ENCODE measurements around the gene SELENOW.
"Not testable (repeated sequence)": the region's sequence is repeated elsewhere in the genome, so short reads cannot be mapped to it uniquely, and the experiment has no call there.

SELENOW gene

DNA sequence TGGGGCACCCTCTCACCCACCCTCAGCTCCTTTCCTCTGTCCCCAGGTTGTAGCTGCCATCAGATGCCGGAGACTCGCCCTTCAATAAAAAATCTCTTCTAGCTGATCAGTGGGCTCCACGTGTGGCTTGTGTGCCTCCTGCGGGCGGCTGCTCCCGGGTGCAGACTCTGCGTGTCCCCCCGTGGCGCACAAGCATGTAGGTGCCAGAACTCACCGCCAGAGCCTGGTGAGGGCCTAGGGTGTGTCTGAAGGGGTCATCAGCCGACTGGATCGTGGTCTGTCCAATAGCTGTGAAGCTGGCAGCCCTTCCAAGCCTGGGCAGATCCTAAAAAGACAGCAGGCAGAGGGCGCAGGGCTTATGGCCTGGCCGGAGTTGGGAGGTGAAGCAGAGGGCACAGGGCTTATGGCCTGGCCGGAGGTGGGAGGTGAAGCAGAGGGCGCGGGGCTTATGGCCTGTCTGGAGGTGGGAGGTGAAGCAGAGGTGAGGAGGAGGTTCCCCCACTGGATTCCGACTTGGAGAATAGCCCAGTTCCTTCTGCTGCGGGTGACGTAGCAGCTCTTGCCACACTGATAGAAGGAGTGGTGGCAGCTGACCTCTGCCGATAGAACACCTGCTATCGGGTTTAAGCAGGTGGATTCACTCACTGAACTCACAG is 21.4 kb upstream of the SELENOW start:
- DNase-seq (ENCODE audit: low spot score) = no peak

DNA sequence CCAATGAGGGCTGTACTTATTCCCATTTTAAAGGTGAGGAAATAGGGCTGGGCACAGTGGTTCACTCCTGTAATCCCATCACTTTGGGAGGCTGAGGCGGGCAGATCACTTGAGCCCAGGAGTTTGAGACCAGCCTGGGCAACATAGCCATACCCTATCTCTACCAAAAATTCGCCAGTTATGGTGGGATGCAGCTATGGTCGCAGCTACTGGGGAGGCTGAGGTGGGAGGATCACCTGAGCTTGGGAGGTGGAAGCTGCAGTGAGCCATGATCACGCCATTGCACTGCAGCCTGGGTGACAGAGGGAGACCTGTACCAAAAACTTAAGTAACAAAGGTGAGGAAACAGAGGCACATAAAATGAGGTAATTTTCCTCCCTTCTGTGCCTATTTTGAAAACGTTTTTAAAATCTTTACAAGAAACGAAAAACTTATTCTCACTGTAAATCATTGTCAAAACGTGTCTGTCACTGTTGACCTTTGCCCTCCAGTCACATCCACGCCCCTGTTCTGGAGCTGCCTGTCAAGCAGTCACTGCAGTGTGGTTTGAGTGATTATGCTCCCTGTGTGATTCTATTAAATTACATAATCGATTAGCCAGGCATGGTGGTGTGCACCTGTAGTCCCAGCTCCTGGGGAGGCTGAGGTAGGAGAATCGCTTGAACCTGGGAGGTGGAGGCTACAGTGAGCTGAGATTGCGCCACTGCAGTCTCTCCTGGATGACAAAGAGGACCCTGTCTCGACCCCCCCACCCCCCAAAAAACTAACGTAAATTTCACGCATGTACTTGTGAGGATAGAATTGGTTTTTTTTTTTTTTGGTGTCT is 20.7 kb upstream of the SELENOW start:
- DNase-seq (ENCODE audit: low spot score) = no peak

DNA sequence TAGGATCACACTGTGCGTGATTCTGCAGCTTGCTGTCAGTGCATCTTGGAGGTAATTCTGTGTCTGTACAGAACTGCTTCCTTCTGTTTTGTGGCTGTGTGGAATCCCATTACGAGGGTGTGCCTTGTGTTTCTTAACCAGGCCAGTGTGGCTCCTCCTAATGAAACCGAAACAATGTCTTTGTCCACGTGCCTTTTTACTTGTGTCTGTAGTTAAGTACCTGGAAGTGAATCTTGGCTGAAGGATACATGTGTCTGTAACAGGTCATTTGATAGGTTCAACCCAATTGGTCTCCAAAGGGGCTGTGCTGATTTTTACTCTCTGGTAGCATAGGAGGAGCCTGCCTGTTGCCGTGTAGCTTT is 20.1 kb upstream of the SELENOW start:
- DNase-seq (ENCODE audit: low spot score) = no peak

DNA sequence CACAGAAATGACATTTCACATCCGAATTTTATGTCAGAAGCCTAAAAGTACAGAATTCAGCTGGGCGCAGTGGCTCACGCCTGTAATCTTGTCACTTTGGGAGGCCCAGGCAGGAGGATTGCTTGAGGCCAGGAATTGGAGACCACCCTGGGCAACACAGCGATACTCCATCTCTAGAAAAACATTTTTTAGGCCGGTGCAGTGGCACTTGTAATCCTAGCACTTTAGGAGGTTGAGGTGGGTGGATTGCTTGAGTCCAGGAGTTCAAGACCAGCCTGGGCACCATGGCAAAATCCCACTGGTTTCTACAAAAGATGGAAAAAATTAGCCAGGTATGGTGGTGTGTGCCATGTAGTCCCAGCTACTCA is 17.9 kb upstream of the SELENOW start:
- no peak for DNase-seq (ENCODE audit: low spot score)

DNA sequence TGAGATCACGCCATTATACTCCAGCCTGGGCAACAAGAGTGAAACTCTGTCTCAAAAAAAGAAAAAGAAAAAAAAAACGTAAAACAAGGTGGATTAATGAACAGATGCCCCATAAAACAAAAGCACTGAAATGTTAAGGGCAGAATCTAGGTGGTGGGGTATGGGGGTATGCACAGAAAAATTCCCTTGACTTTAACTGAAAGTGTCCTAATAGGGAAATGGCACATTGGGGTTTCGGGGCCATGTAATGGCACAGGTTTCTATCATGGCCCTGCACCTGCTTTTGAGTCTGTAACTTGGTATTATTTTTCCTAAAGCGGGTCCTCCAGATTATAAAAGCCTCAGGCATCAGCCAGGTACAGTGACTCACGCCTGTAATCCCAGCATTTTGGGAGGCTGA is 16.9 kb upstream of the SELENOW start:
- no peak for DNase-seq (ENCODE audit: low spot score)

DNA sequence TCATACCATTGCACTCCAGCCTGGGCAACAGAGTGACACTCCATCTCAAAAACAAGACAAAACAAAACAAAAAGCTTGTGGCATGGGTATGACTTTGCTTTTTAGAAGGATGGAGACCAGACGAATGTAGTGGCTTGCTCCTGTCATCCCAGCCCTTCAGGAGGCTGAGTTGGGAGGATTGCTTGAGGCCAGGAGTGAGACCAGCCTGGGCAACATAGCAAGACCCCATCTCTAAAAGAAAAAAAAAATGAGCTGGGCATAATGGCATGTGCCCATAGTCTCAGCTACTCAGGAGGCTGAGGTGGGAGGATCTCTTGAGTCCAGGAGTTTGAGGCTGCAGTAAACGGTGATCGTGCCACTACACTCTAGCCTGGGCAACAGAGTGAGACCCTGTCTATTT is 16.4 kb upstream of the SELENOW start:
- DNase-seq (ENCODE audit: low spot score) = no peak

DNA sequence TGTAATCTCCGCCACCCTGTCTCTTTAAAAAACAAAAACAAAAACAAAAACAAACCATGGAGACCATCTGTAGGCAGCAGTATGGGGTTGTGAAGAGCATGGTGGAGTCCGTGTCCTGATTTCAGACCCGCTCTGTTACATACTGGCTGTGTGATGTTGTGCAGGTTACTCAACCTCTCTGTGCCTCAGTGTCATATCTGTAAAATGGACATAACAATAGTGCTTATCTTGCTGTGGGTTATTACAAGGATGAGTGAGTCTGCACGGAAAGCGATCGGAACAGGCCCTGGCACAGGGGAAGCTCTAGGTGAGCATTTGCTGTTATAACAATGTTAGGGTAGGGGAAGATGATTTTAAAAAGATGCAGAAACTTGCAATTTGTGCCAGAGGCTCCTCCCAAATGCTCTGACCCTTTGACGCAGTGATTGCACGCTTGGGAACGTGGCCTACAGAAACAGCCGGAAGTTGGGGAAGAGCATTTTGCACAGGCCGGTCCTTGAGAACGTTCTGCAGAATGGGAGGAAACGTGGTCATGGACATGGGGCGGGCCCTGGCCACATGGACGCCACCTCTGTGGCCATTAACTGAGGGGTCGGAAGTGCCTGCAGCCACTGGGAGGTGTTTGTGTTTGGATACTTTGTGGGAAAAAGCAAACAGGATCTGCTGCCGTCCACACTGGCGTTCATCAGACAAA is 15.7 kb upstream of the SELENOW start:
- no peak for DNase-seq (ENCODE audit: low spot score)

DNA sequence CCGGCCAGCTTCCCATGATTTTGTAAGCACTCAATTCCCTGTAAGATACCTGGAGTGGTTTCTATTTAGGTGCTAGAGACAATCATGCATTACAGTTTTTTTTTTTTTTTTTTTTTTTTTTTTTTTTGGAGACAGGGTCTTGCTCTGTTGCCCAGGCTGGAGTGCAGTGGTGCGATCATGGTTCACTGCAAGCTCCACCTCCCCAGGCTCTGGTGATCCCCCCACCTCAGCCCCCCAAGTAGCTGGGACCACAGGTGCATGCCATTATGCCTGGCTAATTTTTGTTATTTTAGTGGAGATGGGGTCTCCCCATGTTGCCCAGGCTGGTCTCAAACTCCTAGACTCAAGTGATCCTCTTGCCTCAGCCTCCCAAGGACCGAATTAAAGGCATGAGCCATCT is 13.8 kb upstream of the SELENOW start:
- not testable (repeated sequence) for DNase-seq (ENCODE audit: low spot score)

DNA sequence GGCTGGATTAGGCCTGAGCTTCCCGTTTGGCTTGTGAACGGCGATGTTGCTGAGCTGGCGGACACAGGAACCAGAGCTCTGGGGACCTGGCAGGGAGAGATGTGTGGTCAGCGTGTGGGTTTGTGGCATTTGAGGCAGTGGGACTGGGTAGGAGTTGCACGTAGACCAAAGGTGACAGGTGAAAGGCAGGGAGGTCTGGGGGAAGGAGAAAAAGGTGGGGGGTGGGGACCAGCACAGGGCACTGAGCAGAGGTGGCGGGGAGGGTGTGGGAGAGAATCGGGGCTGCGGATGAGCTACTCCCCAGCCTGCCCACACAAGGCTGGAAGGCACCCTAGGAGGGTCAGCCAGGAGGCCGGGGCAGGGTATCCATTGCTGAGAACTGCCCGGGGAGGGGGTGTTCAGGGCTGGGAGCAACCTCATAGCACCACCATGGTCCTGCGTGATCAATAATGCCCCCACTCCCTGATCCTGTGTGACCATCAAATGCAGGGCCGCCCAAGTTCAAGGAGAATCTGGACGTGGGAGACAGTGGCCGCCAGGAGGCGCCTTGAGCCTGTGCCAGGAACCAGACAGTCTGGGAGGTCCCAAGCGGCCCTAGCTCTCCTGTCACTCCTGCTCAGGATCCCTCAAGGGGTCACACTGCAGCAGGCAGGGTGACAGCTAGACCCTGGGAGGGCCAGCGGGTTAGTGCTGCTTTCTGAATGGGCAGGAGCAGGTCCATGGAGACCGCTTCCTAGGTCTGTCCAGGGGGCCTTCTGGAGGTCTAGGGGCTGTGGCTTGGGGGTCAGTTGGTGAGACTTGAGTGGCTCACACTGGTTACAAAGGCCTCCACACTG is 12.8 kb upstream of the SELENOW start:
- peak; percentile 70 for DNase-seq (ENCODE audit: low spot score)

DNA sequence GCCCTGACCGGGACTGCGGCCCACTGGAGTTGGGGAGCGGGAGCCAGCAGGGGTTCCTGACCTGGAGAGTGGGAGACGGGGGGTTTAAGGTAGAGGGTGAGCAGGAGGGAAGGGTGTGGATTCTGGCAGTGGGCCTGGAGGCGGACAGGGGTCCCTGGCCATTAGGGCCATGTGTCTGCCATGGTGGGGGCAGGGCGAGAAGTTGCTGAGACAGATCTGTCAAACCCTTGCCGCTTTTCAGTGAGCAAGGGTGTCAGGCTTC is 12.2 kb upstream of the SELENOW start:
- DNase-seq (ENCODE audit: low spot score) = no peak

DNA sequence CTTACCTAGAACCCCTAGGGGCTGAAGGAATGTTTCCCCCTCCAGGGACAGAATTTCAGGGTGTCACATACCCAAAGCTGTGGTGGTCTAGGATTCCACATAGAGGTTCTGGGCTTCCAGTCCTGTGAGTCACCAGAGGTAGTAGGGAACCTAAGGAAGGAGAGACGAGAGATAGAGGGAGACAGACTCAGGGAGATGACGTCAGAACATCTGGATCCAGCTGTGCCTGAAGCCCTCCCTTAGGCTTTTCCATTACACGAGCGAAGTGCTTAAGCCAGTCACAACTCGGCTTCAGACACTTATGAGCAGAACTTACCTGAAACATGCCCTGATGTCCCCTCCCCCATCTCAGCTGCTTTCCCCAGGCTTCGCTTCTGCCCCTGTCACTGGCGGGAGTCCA is 11.8 kb upstream of the SELENOW start:
- DNase-seq (ENCODE audit: low spot score) = no peak

DNA sequence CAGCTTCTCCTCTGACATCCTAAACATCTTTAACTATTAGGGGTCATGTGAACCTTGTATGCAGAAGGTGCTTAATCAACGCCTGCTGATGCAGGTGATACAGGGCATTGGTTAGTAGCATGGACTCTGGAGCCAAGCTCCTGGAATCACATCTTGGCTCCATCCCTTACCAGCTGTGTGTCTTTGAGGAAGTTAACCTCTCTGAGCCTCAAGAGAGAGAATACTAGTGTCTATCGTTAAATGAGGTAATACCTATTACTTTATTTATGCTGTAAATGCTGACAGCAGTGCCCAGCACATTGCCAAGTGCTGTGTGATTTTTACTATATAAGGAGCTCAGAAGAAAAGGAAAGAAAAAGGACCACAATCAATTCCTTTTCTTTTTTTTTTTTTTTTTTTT is 11.2 kb upstream of the SELENOW start:
- DNase-seq (ENCODE audit: low spot score) = no peak

DNA sequence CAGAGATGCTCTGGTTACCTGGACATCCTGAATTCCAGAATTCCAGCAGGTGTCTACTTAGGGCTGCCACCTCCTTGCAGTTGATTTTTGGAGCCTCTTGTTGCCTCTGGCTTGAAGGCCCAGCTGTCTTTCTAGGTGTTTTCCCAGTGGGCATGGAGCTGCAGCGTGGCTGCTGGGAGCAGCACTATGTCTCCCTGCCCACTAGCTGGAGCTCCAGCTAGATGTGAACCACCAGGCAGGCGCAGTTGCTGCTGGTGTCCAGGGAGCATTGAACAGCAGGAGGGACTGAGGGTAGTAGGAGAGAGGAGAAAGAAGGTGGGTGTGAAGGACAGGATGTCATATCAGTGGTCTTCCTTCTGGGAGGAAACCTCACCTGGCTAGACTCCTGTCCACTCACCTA is 9.9 kb upstream of the SELENOW start:
- no peak for DNase-seq (ENCODE audit: low spot score)

DNA sequence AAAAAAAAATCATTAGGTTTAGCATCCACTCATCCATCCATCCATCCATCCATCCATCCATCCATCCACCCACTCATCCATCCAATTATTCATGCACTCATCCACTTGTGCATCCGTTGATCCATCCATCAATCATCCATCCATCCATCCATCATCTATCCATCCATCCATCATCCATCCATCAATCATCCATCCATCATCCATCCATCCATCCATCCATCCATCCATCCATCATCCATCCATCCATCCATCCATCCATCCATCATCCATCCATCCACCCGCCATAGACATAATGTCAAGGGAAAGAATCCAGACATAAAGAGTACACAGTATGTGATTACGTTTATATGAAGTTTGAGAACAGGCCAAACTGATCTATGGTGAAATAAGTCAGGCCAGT is 9.0 kb upstream of the SELENOW start:
- no peak for DNase-seq (ENCODE audit: low spot score)

DNA sequence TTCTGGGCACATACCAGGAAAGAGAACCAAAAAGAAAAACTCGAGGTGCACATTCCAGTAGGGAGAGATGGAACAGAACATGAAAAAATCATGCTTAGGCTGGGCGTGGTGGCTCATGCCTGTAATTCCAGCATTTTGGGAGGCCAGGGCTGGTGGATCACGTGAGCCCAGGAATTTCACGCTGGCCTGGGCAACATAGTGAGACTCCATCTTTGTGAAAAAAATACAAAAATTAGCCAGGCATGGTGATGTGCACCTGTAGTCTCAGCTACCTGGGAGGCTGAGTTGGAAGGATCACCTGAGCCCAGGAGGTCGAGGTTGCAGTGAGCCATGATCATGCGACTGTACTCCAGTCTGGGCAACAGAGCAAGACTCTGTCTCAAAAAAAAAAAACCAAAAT is 7.2 kb upstream of the SELENOW start:
- not testable (repeated sequence) for DNase-seq (ENCODE audit: low spot score)

DNA sequence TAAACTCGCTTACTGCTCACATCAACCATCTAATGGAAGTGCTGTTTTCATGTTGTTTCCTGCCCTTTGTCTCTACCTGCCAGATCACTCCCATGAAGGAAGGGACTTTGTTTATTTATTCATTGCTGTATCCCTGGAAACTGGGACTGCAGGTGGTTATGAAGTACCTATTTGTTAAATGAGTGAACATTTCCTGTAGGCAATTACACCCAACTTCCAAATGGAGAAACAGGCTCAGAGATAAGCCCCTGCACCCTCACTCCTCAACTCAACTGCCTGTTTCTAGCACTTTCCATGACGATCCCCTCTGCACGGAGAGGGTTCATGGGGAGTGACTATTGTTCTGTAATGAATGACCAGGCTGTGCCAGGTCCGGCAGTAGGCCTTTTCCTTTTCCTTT is 1.9 kb upstream of the SELENOW start:
- DNase-seq (ENCODE audit: low spot score) = no peak

DNA sequence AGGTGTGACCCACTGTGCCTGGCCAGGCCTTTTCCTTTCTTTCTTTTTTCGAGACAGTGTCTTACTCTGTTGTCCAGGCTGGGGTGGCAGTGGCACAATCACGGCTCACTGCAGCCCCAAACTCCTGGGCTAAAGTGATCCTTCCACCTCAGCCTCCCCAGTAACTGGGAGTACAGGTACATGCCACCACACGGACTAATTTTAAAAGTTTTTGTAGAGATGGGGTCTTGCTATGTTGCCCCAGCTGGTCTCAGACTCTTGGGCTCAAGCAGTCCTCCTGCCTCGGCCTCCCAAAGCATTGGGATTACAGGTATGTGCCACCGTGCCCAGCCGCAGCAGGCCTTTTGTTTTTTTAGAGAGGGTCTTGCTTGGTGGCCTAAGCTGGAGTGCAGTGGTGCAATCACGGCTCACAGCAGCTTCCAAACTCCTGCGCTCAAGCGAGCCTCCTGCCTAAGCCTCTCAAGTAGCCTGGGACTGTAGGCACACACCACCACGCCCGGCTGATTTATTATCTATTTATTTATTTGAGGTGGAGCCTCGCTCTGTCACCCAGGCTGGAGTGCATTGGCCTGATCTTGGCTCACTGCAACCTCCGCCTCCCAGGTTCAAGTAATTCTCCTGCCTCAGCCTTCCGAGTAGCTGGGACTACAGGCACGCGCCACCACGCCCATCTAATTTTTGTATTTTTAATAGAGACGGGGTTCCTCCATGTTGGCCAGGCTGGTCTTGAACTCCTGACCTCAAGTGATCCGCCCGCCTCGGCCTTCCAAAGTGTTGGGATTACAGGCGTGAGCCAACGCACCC is 1.1 kb upstream of the SELENOW start:
- not testable (repeated sequence) for DNase-seq (ENCODE audit: low spot score)

DNA sequence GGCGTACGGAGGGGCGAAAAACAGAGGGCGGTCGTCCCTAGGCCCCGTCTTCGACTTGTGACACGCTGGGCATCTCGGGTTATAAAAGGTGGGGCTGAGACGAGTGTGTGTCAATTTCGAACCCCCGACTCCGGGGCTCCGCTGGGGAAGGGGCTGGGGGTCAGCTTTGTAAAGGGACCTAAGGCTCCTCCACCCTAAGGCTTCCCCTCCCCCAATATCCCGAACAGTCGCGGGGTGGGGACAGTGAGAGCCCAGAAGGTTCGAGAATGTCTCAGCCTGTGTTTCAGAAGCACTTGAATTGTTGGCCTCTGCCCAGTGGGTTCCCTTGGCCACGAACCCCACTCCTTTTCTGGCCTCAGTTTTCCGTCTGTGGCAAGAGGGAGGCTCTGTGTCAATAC is 450 bp downstream of the SELENOW start:
- DNase-seq (ENCODE audit: low spot score) = no peak

DNA sequence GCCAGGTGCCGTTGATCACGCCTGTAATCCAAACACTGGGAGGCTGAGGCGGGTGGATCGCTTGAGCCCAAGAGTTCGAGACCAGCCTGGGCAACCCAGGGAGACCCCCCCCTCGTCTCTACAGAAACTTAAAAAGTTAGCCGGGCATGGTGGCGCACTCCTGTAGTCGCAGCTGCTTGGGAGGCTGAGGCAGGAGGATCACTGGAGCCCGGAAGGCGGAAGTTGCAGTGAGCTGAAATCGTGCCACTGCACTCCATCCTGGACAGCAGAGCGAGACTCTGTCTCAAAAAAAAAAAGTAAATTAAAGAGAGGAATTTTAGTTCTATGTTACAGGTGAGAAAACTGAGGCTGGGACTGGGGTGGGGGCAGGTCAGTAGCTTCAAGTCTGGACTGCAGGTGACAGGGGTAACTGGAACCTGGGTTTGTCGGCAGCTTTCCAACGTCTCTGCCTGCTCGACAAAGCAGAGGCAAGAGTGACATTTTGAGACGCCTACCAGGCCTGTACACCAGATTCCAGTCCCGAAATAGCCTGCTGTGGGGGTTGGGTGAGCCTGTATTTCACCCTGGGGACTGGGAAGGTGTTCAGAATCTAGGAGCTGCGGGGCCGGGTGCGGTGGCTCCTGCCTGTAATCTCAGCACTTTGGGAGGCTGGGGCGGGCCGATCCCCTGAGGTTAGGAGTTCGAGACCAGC is 1.2 kb downstream of the SELENOW start:
- DNase-seq (ENCODE audit: low spot score) = peak; percentile 50

DNA sequence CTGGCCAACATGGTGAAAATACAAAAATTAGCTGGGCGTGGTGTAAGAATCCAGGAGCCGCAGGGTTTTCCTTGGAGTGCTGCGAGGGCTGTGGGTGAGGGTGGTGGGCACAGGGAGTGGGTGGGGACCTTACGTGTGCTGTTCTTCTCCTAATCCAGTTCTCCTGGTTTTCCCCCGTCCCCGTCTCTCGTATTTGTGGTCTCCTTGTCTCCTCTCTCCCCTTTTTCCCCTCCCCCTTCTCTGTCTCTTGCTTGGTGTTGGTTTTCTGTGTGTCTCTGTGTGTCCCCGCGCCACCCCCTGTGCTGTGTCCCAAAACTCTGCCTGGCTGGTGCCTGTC is 1.7 kb downstream of the SELENOW start:
- DNase-seq (ENCODE audit: low spot score) = no peak

DNA sequence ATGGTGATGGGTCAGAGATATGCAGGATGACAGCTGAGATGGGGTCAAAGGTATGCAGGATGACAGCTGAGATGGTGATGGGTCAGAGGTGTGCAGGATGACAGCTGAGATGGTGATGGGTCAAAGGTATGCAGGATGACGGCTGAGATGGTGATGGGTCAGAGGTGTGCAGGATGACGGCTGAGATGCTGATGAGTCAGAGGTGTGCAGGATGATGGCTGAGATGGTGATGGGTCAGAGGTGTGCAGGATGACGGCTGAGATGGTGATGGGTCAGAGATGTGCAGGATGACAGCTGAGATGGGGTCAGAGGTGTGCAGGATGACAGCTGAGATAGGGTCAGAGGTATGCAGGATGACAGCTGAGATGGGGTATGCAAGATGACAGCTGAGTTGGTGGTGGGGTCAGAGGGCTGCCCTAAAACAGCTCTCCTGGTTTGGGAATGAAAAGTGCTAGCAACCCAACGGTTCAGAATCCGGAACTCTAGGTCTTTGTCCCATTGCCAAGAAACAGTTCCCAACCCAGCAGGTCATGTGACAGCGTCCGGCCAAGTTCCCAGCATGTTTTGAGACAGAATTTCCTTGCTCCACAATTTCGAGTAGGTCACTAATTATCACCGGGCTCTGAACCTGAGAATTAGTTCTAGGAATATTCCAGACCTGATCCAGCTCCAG is 3.2 kb downstream of the SELENOW start:
- DNase-seq (ENCODE audit: low spot score) = peak; percentile 33

Data from AG08396 (cell line).